Stimulated activated CD8-positive, alpha-beta memory T cell treated with anti-CD3 and anti-CD28 coated beads, Interleukin-15, amount 100 ng/mL, for 4 hours (primary cell): ENCODE measurements around the gene UGT1A10.

Source experiments
- DNase-seq, 2 donors: peaks; one replicate each; pipeline ENCODE4 v3.0.0-alpha.2; 2020; ENCODE audit warnings: low read depth in 2 of 2

The UGT1A10 gene

DNA sequence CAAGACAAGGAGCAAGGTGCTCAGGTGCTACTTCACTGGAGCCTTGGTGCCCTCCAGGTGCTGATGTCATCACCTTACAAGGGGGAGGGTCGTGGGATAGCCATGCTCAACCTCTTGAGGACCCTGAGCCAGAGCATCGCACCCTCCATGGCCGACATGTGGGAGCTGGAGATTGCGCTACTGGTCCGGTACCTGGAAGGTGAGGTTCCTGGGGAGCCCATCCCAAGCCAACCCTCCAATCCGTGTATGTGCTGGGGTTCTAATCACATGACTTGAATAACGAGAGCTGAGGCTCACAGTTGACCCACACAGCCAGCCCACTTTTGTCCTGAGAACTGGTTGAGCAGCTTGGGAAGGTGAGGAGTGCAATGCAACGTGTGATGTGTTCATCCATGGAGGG lies 167.7 kb downstream of the UGT1A10 start:
- no peak for DNase-seq

DNA sequence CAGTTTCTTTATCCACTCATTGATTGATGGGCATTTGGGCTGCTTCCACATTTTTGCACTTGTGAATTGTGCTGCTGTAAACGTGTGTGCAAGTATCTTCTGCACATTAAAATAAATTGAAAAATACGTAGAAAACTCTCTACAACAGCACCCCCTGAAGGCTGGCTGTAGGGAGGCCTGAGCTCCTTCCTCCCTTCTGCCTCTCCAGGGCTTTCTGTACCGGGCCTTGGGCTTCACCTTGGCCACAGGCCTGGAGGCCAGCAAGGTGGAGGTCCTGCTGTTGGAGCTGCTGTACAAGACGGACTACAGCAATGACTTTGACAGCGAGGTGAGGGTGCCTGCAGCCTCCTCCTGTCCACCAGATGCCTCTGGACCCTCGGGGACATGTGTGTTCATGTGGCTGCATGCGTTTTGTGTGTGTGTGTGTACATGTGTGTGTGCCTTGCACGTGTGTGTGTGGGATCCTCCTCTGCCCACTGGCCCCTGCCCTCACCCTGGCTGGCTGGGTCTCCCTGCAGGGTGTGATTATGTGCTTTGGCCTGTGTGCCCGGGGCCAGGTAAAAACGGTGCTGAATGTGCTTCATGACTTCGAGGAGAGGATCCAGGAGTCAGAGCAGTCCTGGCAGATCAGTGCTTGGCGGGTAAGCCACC lies 171.1 kb downstream of the UGT1A10 start:
- DNase-seq = no peak

DNA sequence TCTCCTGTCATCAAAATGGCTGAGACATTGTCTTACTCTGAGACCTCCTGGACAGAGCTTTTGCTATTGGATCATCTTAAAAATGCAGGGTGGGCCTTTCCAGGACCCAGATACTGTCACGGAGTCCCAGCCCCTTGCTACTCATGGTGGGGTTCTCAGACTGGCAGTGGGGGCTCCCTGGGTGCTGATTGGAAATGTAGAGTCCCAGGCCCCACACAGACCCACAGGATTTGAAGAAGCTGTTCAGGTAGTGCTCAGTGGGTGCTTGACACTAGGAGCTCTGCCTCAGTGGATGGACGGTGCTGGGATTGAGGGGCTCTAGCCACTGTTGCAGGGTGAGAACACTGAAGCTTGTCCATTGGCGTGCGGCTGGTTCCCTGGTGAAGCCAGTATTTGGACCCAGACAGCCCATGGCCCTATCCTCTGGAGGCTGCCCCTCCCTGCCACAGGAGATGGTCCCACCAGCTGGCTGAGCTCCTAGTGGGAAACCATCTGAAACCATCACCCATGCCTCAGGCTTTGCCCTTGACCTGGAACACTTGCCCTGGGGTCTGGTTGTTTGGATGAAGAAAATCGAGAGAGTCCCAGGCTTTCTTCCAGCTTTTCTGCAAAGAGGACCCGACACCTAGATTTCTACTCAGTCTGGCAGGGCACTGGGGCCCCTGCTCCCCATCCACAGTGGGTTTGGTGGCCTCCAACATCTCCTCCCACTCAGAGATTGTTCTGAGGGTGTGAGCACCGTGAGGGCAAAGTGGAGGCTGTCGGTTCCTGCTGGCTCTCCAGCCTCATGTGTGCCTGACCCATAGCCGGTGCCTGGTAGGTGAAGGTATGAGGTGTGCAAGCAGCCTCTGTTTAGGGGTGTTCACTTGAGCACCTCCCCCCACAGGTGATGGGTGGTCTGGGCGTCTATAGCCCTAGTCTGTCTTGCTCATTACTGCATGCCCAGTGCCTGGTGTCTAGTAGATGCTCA lies 172.0 kb downstream of the UGT1A10 start:
- no peak for DNase-seq

DNA sequence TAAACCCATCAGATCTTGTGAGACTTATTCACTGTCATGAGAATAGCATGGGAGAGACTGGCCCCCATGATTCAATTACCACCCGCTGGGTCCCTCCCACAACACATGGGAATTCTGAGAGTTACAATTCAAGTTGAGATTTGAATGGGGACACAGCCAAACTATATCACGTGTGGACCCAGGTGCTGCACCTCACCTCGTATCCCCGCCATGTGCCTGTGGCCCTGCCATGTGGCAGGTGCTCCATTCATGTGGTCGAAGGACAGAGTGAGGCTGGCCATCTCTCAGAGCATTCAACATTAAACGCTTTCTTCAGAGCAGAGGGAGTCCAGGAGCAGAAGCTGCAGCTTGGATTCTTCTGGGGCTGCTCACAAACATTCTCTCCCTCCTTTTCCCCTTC lies 174.1 kb downstream of the UGT1A10 start:
- no peak for DNase-seq

DNA sequence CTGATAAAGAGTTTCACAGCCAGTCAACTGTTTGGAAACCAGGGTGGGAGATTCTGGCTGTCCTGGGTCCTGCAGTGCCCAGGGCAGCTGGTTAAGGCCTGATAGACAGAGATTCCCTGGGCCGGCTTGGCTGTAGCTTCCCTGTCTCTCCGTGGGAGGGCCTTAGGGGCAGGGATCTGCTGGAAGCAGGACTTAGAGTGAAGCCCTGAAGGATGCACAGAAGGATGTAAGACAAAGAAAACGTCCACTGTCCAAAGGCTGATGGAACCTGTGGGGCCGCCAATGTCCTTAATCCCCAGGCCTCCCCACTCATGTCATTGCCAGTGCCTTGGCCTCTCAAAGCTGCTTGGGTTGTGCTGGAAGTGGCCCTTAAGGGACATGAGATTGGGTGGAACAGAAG lies 174.8 kb downstream of the UGT1A10 start:
- no peak for DNase-seq

DNA sequence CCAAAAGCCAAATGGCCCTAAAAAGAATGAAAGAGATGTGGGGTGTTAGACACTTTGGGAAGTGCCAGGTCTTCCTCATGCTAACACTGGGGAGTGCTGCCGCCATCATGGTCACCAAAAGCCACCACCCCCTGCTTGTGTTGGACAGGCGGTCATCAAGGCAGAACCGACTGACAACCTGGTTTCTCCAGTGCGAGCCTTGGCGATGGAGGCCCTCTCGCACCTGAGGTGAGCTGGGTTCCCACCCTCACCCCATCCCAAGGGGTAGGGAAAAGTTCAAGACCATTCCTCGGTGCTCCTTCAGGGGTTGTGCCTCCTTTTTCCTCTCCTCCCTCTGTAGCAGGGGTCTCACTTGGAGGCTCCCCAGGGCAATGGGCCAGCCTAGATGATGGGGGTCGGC lies 175.5 kb downstream of the UGT1A10 start:
- no peak for DNase-seq

DNA sequence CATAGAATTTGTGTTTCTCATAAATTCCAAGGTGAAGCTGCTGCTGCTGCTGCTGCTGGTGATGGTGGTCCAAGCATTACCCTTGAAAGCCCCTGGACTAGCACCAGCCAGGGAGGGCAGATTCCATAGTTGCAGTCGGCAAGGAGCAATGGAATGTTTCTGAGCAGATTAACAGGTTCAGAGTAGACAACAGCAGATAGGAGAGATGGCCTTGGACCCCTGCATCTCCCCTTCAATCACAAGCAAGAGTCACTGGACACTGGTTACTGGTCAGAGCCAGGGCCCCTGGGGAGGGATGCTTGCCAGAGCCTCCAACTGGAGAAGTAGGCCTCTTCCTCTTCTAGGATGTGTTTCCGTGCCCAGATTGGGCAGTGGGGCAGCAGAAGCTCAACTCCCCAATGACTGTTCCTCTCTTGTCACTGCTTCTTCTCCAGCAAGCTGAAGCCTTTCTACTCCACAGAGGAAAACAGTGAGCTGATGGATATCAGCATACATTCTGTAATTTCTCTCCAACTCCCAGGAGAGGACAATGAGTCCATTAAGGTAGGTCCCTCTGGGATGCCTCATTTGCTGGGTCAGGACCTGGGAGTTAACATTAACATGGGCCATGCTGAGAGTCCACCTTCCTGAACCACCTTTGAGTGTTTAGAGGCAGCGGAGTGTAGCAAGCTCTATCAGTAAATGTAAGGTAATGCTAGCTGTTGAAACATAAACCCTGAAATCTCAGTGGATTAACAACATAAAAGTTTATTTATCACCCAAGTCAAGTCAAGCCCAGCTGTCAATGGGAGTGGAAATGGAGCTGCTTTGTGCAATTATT lies 177.2 kb downstream of the UGT1A10 start:
- no peak for DNase-seq

DNA sequence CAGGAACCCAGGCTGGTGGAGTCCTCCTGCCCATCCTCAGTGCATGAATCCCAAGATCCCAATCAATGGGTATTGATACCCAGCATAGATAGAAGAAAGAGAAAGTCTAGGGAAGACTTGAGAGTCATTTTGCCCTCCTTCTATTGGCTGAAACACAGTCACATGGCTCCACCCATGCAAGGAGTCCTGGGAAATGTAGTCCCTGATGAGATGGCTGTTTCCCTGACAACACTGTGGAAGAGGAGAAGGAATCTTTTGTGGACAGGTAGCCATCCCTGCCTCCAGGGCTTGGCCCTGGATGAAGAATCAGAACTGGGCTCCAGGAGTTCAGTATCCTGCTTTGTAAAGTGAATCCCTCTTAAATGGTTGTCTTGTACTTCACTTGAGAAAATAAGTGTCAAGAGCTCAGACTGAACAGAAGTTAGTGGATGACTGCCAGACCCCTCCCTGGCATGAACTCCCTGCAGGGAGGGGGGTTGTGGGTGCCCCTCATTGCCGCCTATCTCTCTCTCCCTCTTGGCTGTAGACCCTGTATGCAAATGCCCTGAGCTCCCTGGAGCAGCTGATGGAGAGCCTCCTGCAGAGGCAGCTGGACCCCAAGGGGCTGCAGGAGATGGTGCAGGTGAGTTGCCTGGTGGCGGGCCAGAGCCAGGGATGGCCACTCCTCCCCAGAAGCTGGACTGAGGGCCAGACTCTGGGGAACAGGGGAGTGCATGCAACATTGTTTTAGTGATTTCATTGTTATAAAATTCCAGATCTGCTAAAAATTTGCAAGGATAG lies 178.0 kb downstream of the UGT1A10 start:
- DNase-seq = no peak

DNA sequence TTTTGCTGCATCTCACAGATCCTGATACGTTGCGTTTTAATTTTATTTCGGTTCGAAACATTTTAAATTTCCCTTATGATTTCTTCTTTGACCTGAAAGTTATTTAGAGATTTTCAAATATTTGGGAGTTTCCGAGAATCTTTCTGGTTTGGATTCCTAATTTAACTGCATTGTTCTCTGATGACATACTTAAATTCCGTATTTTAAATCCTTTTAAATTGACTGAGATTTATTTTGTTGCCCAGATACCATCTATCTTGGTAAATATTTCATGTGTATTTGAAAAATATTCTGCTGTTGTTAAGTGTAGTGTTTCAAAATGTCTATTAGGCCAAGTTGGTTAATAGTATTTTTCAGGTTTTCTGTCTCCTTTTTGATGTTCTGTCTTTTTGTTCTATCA lies 179.6 kb downstream of the UGT1A10 start:
- DNase-seq = no peak

DNA sequence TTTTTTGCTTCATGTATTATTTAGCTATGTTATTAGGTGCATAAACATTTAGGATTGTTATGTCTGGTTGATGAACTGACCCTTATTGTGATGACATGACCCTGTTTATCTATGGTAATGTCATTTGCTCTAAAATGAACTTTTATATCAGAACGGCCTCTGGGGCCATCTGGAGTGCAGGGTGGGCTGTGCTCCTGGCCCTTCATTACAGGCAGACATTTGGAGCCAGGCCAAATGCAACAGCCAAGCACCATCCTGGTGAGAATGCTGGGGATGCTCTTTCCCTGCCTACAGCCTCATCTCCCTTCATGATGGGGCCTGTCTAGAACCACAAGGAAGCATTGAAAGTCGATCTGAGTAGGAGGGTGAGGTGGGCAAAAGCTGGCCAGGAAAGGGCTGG lies 180.1 kb downstream of the UGT1A10 start:
- DNase-seq = no peak

DNA sequence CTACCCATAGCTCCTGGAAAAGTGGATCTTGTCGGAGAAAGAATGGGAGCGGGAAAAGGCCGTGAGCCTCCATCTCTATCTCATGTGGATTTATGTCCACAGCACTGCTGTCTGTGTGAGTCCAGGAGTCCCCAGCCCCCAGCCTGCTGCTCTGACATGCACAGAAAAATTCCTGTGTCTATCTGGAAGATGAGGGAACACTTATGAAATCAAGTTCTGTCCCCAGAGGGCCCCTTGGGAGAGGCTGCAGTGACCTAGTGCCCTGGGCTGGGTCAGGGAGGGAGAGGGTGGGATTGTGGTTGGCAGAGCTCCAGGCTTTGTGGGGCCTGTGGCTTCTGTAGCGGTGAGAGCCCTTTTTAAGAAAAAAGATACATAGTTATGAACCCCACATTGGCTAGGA lies 180.5 kb downstream of the UGT1A10 start:
- DNase-seq = no peak

DNA sequence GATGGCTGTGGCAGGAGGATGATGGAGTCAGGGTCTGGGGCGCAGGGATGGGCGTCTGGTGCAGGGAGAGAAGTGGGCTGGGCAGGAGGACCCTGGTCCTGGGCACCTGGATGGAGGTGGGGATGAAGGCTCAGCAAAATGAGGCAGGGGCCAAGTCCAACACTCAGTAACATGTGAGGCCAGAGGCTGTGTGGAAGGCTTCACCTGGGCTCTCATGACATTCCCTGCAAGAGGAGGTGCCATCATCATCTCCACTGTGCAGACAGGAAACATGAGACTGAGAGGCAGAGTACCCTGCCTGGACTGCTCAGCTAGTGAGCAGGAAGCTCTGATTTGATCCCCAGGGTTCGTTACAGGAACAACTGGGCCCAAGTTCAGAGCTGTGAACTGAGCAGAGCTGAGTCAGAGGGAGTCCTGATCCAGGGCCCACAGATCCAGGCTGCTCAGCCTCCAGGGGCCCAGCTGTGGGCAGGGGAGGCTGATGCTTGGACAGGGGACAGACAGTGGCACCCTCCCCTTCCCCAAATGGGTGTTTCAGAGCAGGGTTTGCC lies 181.2 kb downstream of the UGT1A10 start:
- DNase-seq = no peak

DNA sequence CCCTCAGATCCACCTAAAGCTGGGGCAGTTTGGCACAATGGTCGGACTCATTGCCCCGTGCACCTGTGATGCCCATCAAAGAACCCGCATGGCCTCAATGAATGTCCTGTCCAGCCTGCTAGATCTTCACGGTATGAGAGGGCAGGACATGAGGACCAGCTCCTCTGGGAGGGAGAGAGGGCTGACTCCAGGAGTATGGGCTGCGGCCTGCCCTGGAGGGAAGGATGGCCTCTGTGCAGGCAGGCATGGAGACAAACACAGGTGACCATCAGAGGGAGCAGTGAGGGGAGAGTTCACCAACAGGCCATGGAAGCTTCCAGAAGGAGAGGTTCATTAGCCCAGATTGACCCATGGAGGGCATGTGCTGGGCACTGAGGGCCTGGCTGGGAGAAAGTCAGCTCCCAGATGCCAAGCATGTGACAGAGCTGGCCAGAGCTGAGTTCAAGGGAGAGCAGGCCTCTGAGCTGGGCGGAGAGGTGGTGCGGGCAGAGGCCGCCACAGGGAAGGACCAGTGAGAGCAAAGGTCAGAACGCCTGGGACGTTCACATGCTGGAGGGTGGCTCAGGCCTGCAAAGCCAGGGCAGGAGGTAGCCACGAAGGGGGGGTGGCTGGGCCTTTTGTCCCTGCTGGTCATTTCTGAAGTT lies 181.9 kb downstream of the UGT1A10 start:
- no peak for DNase-seq

DNA sequence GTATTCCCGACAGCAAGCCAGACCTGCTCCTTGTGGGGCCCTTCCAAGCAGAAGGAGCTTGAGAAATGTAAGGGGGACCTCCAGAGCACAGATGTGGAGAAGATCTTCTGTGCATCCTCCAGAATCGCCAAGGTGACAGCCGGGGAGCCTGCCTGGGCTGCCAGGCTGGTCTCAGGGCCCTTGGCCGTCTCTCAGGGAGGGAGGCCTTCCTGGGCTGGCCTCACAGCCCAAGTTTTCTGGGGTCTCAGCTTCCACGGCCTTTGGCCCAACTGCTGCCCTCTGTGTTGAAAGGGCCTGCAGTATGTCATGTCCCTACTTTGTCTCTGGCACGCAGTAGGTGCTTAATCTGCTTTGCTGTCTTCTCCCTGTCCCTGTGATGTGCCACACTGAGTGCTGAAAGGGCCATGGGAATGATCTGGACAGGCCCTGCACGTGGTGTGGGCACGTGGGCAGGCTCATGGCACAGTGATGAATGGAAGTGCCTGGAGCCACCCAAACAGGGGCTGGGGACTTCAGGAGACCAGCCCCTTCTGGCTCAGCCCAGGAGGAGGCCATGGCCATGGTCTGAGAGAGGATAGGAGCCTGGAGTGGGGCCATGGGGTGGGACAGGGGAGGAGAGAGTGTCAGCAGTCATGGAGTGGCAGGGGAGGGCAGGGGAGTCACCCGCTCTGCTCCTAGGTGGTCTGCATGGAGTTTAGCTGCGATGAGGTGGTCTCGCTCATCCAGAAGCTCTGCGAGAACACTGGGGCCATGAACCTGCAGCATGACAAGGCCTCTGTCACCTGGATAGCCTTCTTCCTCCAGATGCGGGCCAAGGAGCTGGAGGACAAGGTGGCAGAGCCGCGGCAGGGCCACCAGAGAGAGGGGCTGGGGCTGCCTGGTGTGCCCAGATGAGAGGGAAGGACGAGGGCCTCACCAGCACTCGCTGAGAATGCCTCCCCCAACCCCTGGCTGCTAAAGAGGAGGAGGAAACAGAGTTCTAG lies 182.7 kb downstream of the UGT1A10 start:
- no peak for DNase-seq

DNA sequence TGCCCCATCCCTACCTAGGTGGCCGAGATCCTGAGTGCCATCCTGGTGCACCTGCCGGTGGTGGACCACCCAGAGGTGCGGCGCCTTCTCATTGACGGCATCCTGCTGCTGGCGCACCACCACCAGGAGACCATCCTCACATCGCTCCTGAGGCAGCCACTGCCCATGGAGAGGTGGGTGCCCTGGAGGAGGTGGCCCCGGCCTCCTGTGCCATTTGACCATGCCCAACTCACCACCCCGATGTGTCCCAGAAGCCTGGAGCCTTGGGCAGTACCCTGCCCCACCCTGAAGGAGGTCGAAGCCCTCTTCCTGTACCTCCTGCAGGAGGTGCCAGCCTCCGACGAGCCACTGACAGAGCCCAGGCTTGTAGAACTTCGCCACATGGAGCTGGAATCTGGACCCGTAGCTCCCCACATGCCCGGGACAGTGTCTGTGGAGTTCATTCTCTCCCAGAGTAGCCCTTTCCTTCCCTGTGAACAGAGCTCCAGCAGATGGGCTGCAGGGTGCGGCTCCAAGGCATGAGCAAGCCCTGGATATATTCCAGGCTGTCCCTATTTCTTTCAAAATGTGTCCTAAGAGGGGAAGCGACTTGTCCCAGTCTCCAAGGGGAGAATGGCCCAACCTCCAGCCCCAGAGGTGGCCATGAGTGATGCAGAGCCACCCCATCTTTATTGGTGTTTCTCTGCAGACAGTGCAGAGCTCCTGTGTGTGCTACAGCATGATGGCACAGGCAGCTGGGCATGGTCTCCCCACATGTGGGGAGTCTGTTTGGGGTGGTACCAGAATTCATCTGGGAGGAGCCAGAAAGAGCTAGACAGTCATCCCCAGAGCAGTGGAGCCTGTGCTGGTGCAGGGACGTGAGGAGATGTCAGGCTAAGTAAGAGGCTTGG lies 183.9 kb downstream of the UGT1A10 start:
- DNase-seq = no peak

DNA sequence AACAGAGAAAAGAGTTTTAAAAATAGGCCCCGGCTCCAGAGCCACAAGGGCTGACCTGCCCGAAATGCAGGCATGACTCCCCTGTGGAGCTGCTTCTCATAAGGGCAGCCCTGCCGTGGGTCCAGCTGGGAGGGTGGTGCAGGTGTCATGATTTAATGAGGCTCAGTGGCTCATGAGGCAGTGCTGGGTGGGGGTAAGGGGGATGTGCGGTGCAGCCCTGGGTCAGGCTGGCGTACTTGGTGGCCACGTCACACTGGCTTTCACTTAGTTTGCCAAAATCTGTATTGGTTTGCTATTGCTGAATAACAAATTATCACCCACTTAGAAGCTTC lies 184.5 kb downstream of the UGT1A10 start:
- no peak for DNase-seq

DNA sequence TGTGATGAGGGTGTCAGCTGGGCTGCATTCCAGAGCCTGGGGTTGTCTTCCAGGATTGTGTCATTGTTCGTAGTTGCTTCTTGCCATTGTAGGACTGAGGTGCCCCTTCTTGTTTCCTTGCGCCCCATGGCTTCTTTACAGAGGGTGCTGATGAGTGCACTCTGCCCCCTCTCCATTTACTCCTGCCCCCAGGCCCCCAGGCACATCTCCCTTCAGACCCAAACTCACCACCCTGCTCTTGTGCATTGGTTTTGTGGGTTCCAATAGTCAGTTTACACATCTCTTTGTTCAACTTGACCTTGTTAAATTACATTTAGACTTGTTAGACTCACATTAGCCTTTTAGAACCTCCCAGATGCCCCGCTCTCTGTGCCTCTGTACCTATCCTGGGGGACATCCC lies 184.9 kb downstream of the UGT1A10 start:
- DNase-seq = no peak

DNA sequence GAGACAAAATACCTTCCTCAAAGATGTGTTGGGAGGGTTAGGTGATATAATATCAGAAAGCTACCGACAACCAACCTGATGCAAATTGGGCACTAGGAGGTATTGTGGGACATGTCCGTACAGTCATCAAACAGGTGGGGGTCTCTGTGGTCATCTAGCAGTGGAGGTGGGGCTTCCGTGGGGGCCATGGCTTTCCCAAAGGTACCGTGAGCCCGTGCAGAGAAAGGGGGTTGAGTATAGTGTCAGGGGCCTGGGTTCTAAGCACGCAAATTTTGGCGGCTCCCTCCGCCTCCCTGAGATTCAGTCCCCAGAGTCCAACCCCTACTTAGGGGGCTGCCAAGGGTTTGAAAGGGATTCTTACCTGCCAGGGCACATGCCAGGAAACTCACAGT lies 185.5 kb downstream of the UGT1A10 start:
- DNase-seq = no peak
